ENCODE results near the gene ACAA1. TPM values are rescaled to one million over a fixed set of nuclear protein-coding genes. Genes with fewer than 3 reads are reported as not detected.
"Not testable (repeated sequence)": the region's sequence is repeated elsewhere in the genome, so short reads cannot be mapped to it uniquely, and the experiment has no call there.

ACAA1 gene
- total RNA-seq, 4 donors from 2014 or later, result 123 to 324 (median 186) TPM

- H3K27me3 ChIP-seq, result no peaks in the 10 kb centered on the region
- DNase-seq, result no peak
- TF ChIP-seq CTCF (IDR thresholded peaks at IDR 0.05) (no peak), POLR2A (IDR thresholded peaks at IDR 0.05) (no peak)
- H3K4me3 ChIP-seq, result no peak overlapping the region
- no peak overlapping the region for H3K27ac ChIP-seq
- no peaks in the 10 kb centered on the region for H3K36me3 ChIP-seq
- H3K9me3 ChIP-seq, result peaks cover 0 to 11% (median 2%) of the 10 kb centered on the region in 4 donors
- no peaks in the 10 kb centered on the region for H3K4me1 ChIP-seq
Measured at GRCh38 chr3:38084334-38085310, 52.3 kb downstream of the ACAA1 start.

DNA sequence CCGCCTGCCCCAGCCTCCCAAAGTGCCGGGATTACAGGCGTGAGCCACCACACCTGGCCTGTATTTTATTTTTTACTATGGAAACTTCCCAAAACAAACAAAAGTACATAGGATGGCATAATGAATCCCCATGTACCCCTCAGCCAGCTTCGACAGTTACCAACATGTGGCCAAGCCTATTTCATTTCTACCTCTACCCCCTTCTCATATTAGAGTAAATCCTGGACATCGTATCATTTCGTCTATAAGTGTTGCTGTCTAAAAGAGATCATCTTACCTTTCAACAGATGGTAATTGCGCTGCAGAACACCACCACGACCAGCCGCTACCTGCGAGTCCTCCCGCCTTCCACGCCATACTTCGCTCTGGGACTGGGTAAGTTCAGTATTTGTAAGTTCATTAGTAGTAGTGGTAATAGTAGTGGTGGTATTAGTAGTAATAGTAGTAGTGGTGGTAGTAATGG is 53.0 kb downstream of the ACAA1 start:
- H3K4me3 ChIP-seq, result no peak overlapping the region
- H3K4me1 ChIP-seq, result no peaks in the 10 kb centered on the region
- no peaks in the 10 kb centered on the region for H3K27me3 ChIP-seq
- TF ChIP-seq POLR2A (IDR thresholded peaks at IDR 0.05) (no peak), CTCF (IDR thresholded peaks at IDR 0.05) (no peak)
- no peaks in the 10 kb centered on the region for H3K36me3 ChIP-seq
- DNase-seq, result no peak
- peaks cover 0 to 11% (median 2%) of the 10 kb centered on the region in 4 donors for H3K9me3 ChIP-seq
- H3K27ac ChIP-seq, result no peak overlapping the region

GRCh38 chr3:38083254-38083653 is 53.7 kb downstream of the ACAA1 start:
- H3K4me1 ChIP-seq, H3K36me3 ChIP-seq, DNase-seq, H3K27me3 ChIP-seq, H3K4me3 ChIP-seq, H3K27ac ChIP-seq: not testable (repeated sequence)
- H3K9me3 ChIP-seq, result peaks cover 0 to 11% (median 2%) of the 10 kb centered on the region in 4 donors

- H3K9me3 ChIP-seq, result peaks cover 0 to 11% (median 2%) of the 10 kb centered on the region in 4 donors
- not testable (repeated sequence) for H3K4me3 ChIP-seq, H3K4me1 ChIP-seq, DNase-seq, H3K36me3 ChIP-seq, H3K27me3 ChIP-seq, H3K27ac ChIP-seq
Measured at GRCh38 chr3:38082296-38082695, 54.6 kb downstream of the ACAA1 start.

- H3K27me3 ChIP-seq, H3K9me3 ChIP-seq, H3K36me3 ChIP-seq, DNase-seq, H3K4me3 ChIP-seq, H3K4me1 ChIP-seq, H3K27ac ChIP-seq: not testable (repeated sequence)
Measured at GRCh38 chr3:38077073-38077472, 59.9 kb downstream of the ACAA1 start.

Small RNA genes within 50 kb of the gene (small RNA-seq; reads per million reads assigned to genes)
- gene RF00019, result 0 reads per million in 2 donors

Other genes starting within 250 kb of the ACAA1 start
- gene VILL, start 146.3 kb downstream of the ACAA1 start, total RNA-seq, result 100 to 1,000 TPM in 3 of 4 donors, 10 to 100 TPM in 1; 59.4 to 309 (median 230) TPM
- gene PLCD1, start 107.5 kb downstream of the ACAA1 start, total RNA-seq, result 10 to 100 TPM; 36.6 to 47.0 (median 40.5) TPM
- gene DLEC1, start 97.9 kb downstream of the ACAA1 start, total RNA-seq, result 1 to 10 TPM in 1 of 4 donors, under 1 TPM in 3; 0.18 to 2.2 (median 0.75) TPM
- 10 to 100 TPM; 41.8 to 82.7 (median 73.8) TPM for gene MYD88, start 1.5 kb upstream of the ACAA1 start, total RNA-seq
- 10 to 100 TPM; 17.3 to 49.7 (median 28.7) TPM for gene OXSR1, start 28.4 kb upstream of the ACAA1 start, total RNA-seq
- 1 to 10 TPM in 3 of 4 donors, not detected in 1; 1.4 to 5.0 (median 1.7) TPM for gene SLC22A13, start 128.7 kb upstream of the ACAA1 start, total RNA-seq
- 1 to 10 TPM in 1 of 4 donors, not detected in 3; 5.0 TPM for gene SLC22A14, start 145.2 kb upstream of the ACAA1 start, total RNA-seq
- 10 to 100 TPM in 3 of 4 donors, 1 to 10 TPM in 1; 7.4 to 39.6 (median 18.2) TPM for gene XYLB, start 209.7 kb upstream of the ACAA1 start, total RNA-seq